ENCODE data around the gene BAZ1B. TPM values are rescaled to one million over a fixed set of nuclear protein-coding genes. Genes with fewer than 3 reads are reported as not detected.

Gene BAZ1B
- total and polyA plus RNA-seq, 7 donors: 15.7 to 50.6 (median 41.6) TPM

GRCh38 chr7:73560109-73560835 is 38.2 kb upstream of the BAZ1B start:
- DNase-seq (no peak), ATAC-seq (peak; percentile 60 to 71 (median 66))
- intact Hi-C loops (cut with DNase I): no loop called here
- no peaks in the 10 kb centered on the region for H3K27me3 ChIP-seq (ENCODE audit: insufficient read depth in 3 of 3, low read length in 2 of 3)
- peaks cover 26% of the 10 kb centered on the region for H3K4me1 ChIP-seq
- TF ChIP-seq CTCF (IDR thresholded peaks at IDR 0.05): no peak
- no peaks in the 10 kb centered on the region for H3K9me3 ChIP-seq
- no peak overlapping the region for H3K4me3 ChIP-seq
- WGBS, 3 donors: 57 to 61% (median 59%) methylated on average over 11 of the region's 11 CpGs
- H3K27ac ChIP-seq: peak overlapping the region; percentile 98
- H3K36me3 ChIP-seq (ENCODE audit: insufficient read depth in 1 of 2, low read depth in 1 of 2): no peaks in the 10 kb centered on the region

GRCh38 chr7:73557397-73558257 is 35.5 kb upstream of the BAZ1B start, which contains the start of gene BCL7B:
BCL7B (minus strand) TSS chr7:73557690; CDS start chr7:73557578, 112 bp downstream.
- intact Hi-C loops (cut with DNase I): loop anchor here (1.0 to 5.0 kb wide), 3 partner anchors 21 to 37 kb away; partner anchors contain the start of genes BAZ1B (in 1 of the 2) and TBL2 (in 1 of the 2)
- H3K4me1 ChIP-seq: peaks cover 39% of the 10 kb centered on the region

GRCh38 chr7:73557108-73557396 is 35.0 kb upstream of the BAZ1B start:
- Histone ChIP-seq H3K4me3 (peak overlapping the region; percentile 80), H3K36me3 (ENCODE audit: insufficient read depth in 1 of 2, low read depth in 1 of 2) (peaks cover 3 to 27% of the 10 kb centered on the region in 2 donors), H3K9me3 (no peaks in the 10 kb centered on the region), H3K27ac (peak overlapping the region; percentile 98), H3K27me3 (ENCODE audit: insufficient read depth in 3 of 3, low read length in 2 of 3) (no peaks in the 10 kb centered on the region), H3K4me1 (peaks cover 39% of the 10 kb centered on the region)
- 0% methylated on average over 17 to 36 of the region's 36 CpGs; no CpG with 5 or more reads in 1 of the 3 donors for WGBS, 3 donors
- DNase-seq (peak; percentile 95 to 97), ATAC-seq (peak; percentile 90 to 93 (median 92))
- intact Hi-C loops (cut with DNase I): loop anchor here (1.0 to 5.0 kb wide), 3 partner anchors 21 to 36 kb away; partner anchors contain the start of genes BAZ1B (in 1 of the 2) and TBL2 (in 1 of the 2)
- no peak for TF ChIP-seq CTCF (IDR thresholded peaks at IDR 0.05)

More at GRCh38 chr7:73557397-73558257, 35.5 kb upstream of the BAZ1B start, which contains the start of gene BCL7B:
- Histone ChIP-seq H3K9me3 (no peaks in the 10 kb centered on the region), H3K27ac (peak within 1 kb of the TSS; percentile 98), H3K4me3 (peak within 1 kb of the TSS; percentile 80), H3K27me3 (ENCODE audit: insufficient read depth in 3 of 3, low read length in 2 of 3) (no peaks in the 10 kb centered on the region), H3K36me3 (ENCODE audit: insufficient read depth in 1 of 2, low read depth in 1 of 2) (peaks cover 2 to 21% of the 10 kb centered on the region in 2 donors)
- DNase-seq: peak; percentile 77 to 88
- ATAC-seq: peak; percentile 66 to 74 (median 66)
- WGBS, 3 donors: 5 to 7% (median 5%) methylated on average over 48 to 83 of the region's 83 CpGs
- no peak for TF ChIP-seq CTCF (IDR thresholded peaks at IDR 0.05)

GRCh38 chr7:73556208-73557107 is 34.4 kb upstream of the BAZ1B start:
- H3K4me1 ChIP-seq: peaks cover 39% of the 10 kb centered on the region
- ATAC-seq: no peak
- 14 to 19% (median 14%) methylated on average over 27 to 28 of the region's 28 CpGs for WGBS, 3 donors
- intact Hi-C loops (cut with DNase I): loop anchor here (1.0 to 5.0 kb wide), 3 partner anchors 22 to 36 kb away; partner anchors contain the start of genes BAZ1B (in 1 of the 2) and TBL2 (in 1 of the 2)
- peak overlapping the region; percentile 98 for H3K27ac ChIP-seq
- TF ChIP-seq CTCF (IDR thresholded peaks at IDR 0.05): no peak
- peak overlapping the region; percentile 80 for H3K4me3 ChIP-seq
- no peak for DNase-seq
- H3K27me3 ChIP-seq (ENCODE audit: insufficient read depth in 3 of 3, low read length in 2 of 3): no peaks in the 10 kb centered on the region
- H3K9me3 ChIP-seq: no peaks in the 10 kb centered on the region
- peaks cover 6 to 33% of the 10 kb centered on the region in 2 donors for H3K36me3 ChIP-seq (ENCODE audit: insufficient read depth in 1 of 2, low read depth in 1 of 2)
